Brain pericyte (primary cell): ENCODE measurements around the gene SEC24D.
"Not testable (repeated sequence)": the region's sequence is repeated elsewhere in the genome, so short reads cannot be mapped to it uniquely, and the experiment has no call there.

ENCODE experiments used
- DNase-seq: peaks from one replicate; pipeline ENCODE4 v3.0.0-alpha.2; 2012; ENCODE audit warnings: low read depth, low spot score

SEC24D gene

GRCh38 chr4:118835571-118836300 is at the start of gene SEC24D:
Gene SEC24D, minus strand, starts transcription at chr4:118836126. Its CDS starts 2,430 bp downstream, at chr4:118833696.
- no peak for DNase-seq

- no peak for DNase-seq
Measured at GRCh38 chr4:118884716-118885115, 48.8 kb upstream of the SEC24D start.

- DNase-seq: no peak
Measured at GRCh38 chr4:118883861-118884260, 47.9 kb upstream of the SEC24D start.

DNA sequence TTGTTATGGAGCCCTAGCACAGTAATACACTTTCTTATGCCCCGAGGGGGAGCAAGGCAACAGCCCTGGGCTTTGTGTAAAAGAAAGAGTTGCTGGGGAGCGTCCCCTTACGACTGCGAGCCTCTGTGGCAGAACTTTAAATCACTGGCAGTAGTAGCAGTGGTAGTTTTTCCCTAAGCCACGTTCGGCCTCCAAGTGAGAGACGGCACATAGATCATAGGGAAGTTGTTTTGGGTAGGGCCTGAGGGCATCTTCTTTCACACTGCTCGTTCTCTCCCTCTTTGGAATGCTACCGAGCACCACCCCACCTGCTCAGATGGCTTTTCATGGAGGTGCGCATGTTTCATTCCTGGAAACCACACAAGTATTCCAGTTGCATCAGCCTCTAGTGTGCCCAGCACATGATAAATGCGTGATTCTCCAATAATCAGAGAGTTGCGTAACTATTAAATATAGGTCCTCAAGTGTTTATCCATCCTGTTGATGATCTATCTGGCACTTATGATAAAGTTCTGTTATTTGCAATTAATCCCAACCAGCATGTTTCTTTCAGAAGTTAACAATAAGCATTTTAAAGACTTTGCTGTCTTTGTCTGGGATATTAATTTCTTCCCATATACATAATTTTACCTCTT is 45.7 kb upstream of the SEC24D start:
- no peak for DNase-seq

GRCh38 chr4:118879409-118879808 is 43.5 kb upstream of the SEC24D start:
- DNase-seq: no peak

GRCh38 chr4:118878507-118878906 is 42.6 kb upstream of the SEC24D start:
- not testable (repeated sequence) for DNase-seq

- no peak for DNase-seq
Measured at GRCh38 chr4:118877797-118878196, 41.9 kb upstream of the SEC24D start.

DNA sequence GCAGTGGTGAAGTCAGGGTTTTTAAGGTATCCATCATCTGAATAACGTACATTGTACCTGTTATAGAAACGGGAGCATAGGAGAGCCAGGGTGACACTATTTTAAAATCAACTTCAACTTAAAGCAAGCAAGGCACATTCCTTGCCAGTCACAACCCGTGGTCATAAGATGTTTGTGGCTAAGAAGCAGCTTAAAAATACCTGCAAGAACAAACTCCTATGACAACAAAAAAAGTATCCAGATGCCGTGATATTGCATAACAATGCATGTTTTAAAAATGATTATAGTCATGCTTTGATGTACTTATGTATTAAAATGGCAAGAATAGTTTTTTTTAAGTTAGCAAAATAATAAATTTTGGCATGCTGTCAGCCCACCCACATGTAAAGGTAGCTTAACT is 36.3 kb upstream of the SEC24D start:
- DNase-seq: no peak

DNA sequence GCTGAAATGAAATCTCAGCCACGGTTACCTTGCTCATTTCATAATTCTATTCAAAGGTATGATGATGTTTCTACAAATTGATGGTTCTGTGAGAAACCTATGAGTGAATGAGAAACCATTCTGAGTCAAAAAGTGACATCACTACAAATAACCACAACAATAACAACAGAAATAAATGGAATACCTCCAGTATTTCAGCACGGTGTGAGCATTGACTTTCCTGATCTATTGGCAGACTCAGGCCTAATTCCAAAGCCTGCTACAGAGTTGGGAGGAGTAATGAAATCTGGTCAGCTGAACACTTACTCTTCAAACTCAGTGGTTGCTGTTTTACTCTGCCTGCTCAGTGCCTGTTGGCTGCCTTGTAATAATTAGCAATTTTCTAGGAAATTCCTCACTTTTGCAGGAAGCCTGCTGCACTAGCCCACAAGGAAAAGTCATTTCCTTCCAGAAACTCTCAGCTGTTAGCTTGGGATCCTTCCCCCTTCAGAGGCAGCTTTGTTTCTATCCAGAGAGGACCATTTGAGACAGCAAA is 33.9 kb upstream of the SEC24D start:
- no peak for DNase-seq

DNA sequence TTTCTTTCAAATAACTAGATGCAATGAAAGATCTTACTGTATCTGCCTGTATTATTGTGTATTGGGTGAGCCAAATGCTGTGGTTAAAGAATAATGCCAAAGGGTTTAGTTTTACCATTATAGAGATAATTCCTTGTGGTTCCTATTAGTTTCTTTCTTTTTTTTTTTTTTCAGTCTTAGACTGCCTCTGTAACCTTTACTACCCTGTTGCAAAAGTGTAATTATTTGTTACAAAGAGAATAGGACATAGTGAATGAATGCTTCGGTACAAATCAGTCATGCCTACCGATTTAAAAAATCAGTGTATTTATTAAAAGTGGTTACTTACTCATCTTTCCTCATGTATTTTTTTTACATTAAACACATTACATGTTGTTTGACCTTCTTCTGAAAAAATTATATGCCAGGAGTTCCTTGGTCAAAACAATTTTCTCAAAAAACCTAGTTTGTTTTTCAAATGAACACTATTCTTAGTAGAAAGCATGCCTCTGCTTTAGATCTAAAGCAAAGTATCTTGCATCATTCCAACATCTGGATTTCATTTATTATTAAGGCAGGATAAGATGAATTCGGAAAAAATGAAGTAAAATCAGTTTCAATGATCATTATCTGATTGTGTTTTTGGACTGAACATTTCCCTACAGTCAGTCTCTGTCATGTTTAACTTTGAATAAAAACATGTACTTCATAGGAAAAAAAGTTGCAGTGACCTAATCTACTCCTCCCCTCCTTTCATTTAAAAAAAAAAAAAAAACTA is 31.6 kb upstream of the SEC24D start:
- DNase-seq: no peak

GRCh38 chr4:118866442-118866841 is 30.5 kb upstream of the SEC24D start:
- no peak for DNase-seq

DNA sequence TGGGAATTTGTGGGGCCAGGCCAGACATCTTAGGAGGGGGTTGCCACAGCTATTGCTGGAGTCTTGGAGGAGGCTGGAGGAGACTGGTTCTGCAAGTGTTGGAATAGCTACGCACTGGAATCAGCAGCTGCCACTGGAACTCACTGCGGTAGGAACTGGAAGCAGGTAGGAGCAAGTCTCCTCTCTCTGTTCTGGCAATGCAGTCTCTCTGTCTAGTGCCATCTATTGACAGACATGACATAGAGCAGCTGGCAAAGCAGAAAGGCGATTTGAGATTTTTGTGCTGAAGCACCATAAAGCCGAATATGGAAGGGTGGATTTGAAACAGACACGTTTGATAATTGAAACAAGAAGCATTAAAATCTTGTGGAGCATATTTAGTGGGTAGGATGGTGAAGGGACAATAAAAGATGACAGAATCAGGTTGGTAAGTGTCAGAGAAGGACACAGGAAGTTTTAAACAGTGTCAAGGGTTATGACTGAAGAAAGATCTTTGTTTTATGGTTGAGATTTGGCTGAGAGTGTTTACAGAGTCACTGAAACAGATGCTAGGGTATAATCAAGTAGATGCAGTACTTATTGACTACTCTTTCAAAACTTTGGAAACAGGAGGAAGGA is 29.3 kb upstream of the SEC24D start:
- no peak for DNase-seq

- DNase-seq: no peak
Measured at GRCh38 chr4:118858779-118859178, 22.9 kb upstream of the SEC24D start.

DNA sequence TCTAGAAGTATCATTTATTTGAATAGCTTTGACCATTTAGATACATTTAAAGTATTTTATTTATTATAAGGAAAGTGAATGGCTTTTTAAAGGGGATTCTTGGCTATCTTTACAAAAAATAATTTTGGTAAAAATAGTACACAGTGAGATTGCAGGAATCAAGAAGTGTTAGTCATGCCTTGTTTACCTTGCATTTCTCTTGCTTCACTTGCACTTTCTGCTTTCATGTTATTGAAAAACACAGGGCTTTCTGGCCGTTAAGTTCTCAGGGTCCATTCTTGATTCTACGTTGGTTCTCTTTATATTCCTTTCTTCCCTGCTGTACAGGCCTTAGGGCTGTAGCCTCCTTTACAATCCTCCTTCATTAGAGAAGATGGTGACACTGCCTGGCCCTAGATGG is 21.8 kb upstream of the SEC24D start:
- DNase-seq: no peak

DNA sequence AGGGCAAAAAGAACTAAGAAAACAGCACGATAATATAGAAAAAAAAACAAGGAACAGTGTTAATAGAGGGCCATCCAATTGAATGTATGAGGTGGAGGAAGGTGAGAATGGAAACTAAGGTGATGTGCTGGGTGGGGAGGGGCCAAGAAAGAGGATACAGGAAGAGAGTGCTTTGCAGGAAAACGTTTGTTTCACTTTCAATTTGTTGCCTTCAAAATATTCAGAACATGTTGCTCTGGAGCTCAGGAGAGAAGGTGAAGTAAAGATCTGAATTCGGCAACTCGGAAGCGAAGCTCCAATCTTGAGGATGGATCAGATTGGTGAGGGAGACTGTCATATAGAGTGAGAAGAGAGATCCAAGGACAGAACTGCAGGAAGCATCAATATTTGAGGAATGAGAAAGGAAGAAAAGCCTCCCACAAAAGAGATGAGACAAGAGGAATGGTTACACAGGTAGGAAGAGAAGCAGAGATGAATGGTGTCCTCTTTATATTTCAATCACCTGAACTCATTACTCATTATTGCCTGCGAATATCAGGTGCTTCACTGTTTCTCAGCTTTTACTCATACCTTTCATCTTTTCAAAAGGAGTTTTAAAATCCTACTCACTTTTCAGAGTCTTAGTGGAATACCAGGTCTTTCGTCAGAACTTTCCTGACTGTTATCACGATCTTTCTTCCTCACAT is 14.7 kb upstream of the SEC24D start:
- DNase-seq: no peak

DNA sequence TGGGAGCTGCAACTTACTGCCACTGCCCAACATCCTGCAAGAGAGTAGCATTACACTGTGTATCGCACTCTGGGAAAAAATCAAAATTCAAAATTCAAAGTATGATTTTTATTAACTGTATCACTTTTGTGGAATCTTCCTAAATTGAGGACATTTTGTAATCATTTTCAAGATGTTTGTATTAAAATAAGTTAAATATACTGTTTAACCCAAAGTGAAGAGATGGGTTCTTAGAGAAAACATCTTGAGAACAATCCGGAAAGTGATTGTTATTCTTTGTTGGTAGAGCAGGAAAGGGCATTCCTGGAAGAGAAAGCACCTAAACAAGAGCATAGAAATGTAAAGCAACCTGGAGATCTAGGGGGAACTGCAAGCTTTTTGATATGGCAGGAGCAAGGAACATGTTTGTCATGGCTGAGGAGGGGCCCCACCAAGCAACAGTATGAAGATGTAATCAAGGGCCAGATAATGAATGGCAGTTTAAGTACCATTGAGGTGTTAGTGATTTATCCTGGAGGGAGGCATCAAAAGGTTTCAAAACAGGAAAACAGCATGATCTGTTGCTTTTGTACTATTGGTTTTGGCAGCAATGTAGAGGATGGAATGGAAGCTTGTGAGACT is 14.1 kb upstream of the SEC24D start:
- no peak for DNase-seq

- no peak for DNase-seq
Measured at GRCh38 chr4:118848901-118849300, 13.0 kb upstream of the SEC24D start.

GRCh38 chr4:118848242-118848641 is 12.3 kb upstream of the SEC24D start:
- no peak for DNase-seq

DNA sequence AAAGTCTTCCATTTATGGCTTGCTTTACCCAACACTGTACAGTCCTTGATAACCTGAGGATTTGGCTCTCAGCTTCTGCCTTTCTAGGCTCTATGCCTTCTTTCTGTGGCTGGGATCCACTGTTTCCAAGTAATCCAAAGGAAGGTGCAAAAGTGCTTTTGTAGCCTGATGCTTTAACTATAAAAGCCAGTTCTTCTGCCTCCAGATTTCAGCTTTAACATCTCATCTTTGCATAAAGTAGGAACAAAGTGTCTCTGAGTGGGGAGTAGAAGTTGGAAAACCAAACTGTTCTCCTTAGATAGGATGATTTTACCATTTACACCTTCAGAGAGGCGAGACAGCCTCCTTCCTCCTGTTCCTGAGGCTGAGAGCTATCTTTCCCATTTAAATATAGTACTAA is 11.1 kb upstream of the SEC24D start:
- no peak for DNase-seq

GRCh38 chr4:118845552-118846050 is 9.7 kb upstream of the SEC24D start:
- DNase-seq: no peak

- no peak for DNase-seq
Measured at GRCh38 chr4:118843237-118843636, 7.3 kb upstream of the SEC24D start.
